ENCODE measurements around the gene MAT2B.
A peak's percentile ranks its signal among the peaks of the same experiment; 100 is the strongest.

MAT2B gene

GRCh38 chr5:163505368-163506094, at the start of gene MAT2B:
MAT2B (plus strand) TSS chr5:163505619; CDS start chr5:163505687, 68 bp downstream.
- peak; percentile 86 for DNase-seq (ENCODE audit: low spot score)

GRCh38 chr5:163456029-163456589, 49.3 kb upstream of the MAT2B start:
- DNase-seq (ENCODE audit: low spot score), result no peak

- no peak for DNase-seq (ENCODE audit: low spot score)
These were observed 48.6 kb upstream of the MAT2B start for GRCh38 chr5:163456840-163457239.

- DNase-seq (ENCODE audit: low spot score), result no peak
These were observed 46.5 kb upstream of the MAT2B start for GRCh38 chr5:163458778-163459385.

- no peak for DNase-seq (ENCODE audit: low spot score)
These were observed 46.0 kb upstream of the MAT2B start for GRCh38 chr5:163459462-163459818.

- peak; percentile 75 for DNase-seq (ENCODE audit: low spot score)
These were observed 45.4 kb upstream of the MAT2B start, which contains the start of gene NUDCD2 for GRCh38 chr5:163459819-163460561. NUDCD2 (minus strand) TSS chr5:163460102; CDS start chr5:163460050, 52 bp downstream.

GRCh38 chr5:163460562-163461171, 44.8 kb upstream of the MAT2B start, which contains the start of gene HMMR:
HMMR (plus strand) TSS chr5:163460632; CDS start chr5:163460693, 61 bp downstream.
- DNase-seq (ENCODE audit: low spot score), result no peak

GRCh38 chr5:163463063-163463435, 42.4 kb upstream of the MAT2B start:
- DNase-seq (ENCODE audit: low spot score), result no peak

- no peak for DNase-seq (ENCODE audit: low spot score)
These were observed 37.7 kb upstream of the MAT2B start for GRCh38 chr5:163467682-163468081.

GRCh38 chr5:163473635-163474243, 31.7 kb upstream of the MAT2B start:
- peak; percentile 3 for DNase-seq (ENCODE audit: low spot score)

GRCh38 chr5:163475411-163475810, 30.0 kb upstream of the MAT2B start:
- DNase-seq (ENCODE audit: low spot score), result no peak

GRCh38 chr5:163478126-163478981, 27.1 kb upstream of the MAT2B start:
- no peak for DNase-seq (ENCODE audit: low spot score)

- DNase-seq (ENCODE audit: low spot score), result no peak
These were observed 26.5 kb upstream of the MAT2B start for GRCh38 chr5:163478982-163479271.

GRCh38 chr5:163489055-163489744, 16.2 kb upstream of the MAT2B start:
- no peak for DNase-seq (ENCODE audit: low spot score)

- DNase-seq (ENCODE audit: low spot score), result no peak
These were observed 15.7 kb upstream of the MAT2B start for GRCh38 chr5:163489745-163490075.

GRCh38 chr5:163496286-163496685, 9.1 kb upstream of the MAT2B start:
- DNase-seq (ENCODE audit: low spot score), result no peak

GRCh38 chr5:163497315-163497714, 8.1 kb upstream of the MAT2B start:
- no peak for DNase-seq (ENCODE audit: low spot score)

- DNase-seq (ENCODE audit: low spot score), result no peak
These were observed 6.5 kb upstream of the MAT2B start for GRCh38 chr5:163498886-163499285.

- no peak for DNase-seq (ENCODE audit: low spot score)
These were observed 2.9 kb upstream of the MAT2B start for GRCh38 chr5:163502521-163502920.
